HG02610 (cell line): Measurements from ENCODE around the gene C1QTNF4.
"Not testable (repeated sequence)": the region's sequence is repeated elsewhere in the genome, so short reads cannot be mapped to it uniquely, and the experiment has no call there.

Experiments used
- ATAC-seq: cut with Tn5 transposase; IDR thresholded peaks from one replicate; pipeline ENCODE4 v1.9.1; 2021; ENCODE audit warnings: mild to moderate bottlenecking, moderate library complexity; ENCODE audit not compliant: unreplicated experiment

Gene C1QTNF4

GRCh38 chr11:47593934-47594855, at the start of gene C1QTNF4:
Gene C1QTNF4 (minus strand): TSS chr11:47594411. CDS start chr11:47590810, 3,601 bp downstream.
- no peak for ATAC-seq

- peak; percentile 90 for ATAC-seq
Measured at GRCh38 chr11:47642099-47642855, 48.1 kb upstream of the C1QTNF4 start, which contains the start of gene MTCH2. Gene MTCH2 (minus strand): TSS chr11:47642559. CDS start chr11:47642465, 94 bp downstream.

GRCh38 chr11:47641600-47642098, 47.4 kb upstream of the C1QTNF4 start:
- no peak for ATAC-seq

GRCh38 chr11:47640506-47640905, 46.3 kb upstream of the C1QTNF4 start:
- ATAC-seq: not testable (repeated sequence)

- ATAC-seq: not testable (repeated sequence)
Measured at GRCh38 chr11:47636331-47636730, 42.1 kb upstream of the C1QTNF4 start.

- no peak for ATAC-seq
Measured at GRCh38 chr11:47631473-47631872, 37.3 kb upstream of the C1QTNF4 start.

- no peak for ATAC-seq
Measured at GRCh38 chr11:47628026-47628425, 33.8 kb upstream of the C1QTNF4 start.

- no peak for ATAC-seq
Measured at GRCh38 chr11:47626234-47626633, 32.0 kb upstream of the C1QTNF4 start.

- ATAC-seq: no peak
Measured at GRCh38 chr11:47620836-47621378, 26.7 kb upstream of the C1QTNF4 start.

- ATAC-seq: no peak
Measured at GRCh38 chr11:47617417-47617809, 23.2 kb upstream of the C1QTNF4 start.

- ATAC-seq: no peak
Measured at GRCh38 chr11:47616726-47617416, 22.7 kb upstream of the C1QTNF4 start.

- no peak for ATAC-seq
Measured at GRCh38 chr11:47615249-47615648, 21.0 kb upstream of the C1QTNF4 start.

- ATAC-seq: peak; percentile 74
Measured at GRCh38 chr11:47611348-47611794, 17.2 kb upstream of the C1QTNF4 start.

GRCh38 chr11:47609675-47610074, 15.5 kb upstream of the C1QTNF4 start:
- no peak for ATAC-seq

GRCh38 chr11:47607380-47607779, 13.2 kb upstream of the C1QTNF4 start:
- no peak for ATAC-seq

- ATAC-seq: no peak
Measured at GRCh38 chr11:47606731-47607130, 12.5 kb upstream of the C1QTNF4 start.

GRCh38 chr11:47605921-47606320, 11.7 kb upstream of the C1QTNF4 start:
- ATAC-seq: no peak

- ATAC-seq: no peak
Measured at GRCh38 chr11:47603295-47603694, 9.1 kb upstream of the C1QTNF4 start.

- ATAC-seq: no peak
Measured at GRCh38 chr11:47599902-47600301, 5.7 kb upstream of the C1QTNF4 start.

- ATAC-seq: no peak
Measured at GRCh38 chr11:47595967-47596366, 1.8 kb upstream of the C1QTNF4 start.

GRCh38 chr11:47595029-47595428, 818 bp upstream of the C1QTNF4 start:
- no peak for ATAC-seq
